Uterus (tissue), 4 donors: ENCODE data around the gene ZNF860. TPM values are rescaled to one million over a fixed set of nuclear protein-coding genes. Genes with fewer than 3 reads are reported as not detected.

Experiments
- DNase-seq, 2 donors: peaks; one replicate each; pipeline ENCODE4 v3.0.0-alpha.2; 2019 to 2020
- H3K27ac ChIP-seq, 2 donors: fragments of 200-600 bp; sonication (generic); 1 replicate in 1 of 2; 2 replicates in 1 of 2; pipeline ENCODE4 v1.5.1; 2016 to 2018
- H3K27me3 ChIP-seq, 2 donors: fragments of 200-600 bp; sonication (generic); one replicate each; pipeline ENCODE4 v1.5.1; 2018 to 2019; ENCODE audit warnings: control low read depth in 1 of 2
- H3K36me3 ChIP-seq, 2 donors: fragments of 200-600 bp; sonication (generic); one replicate each; pipeline ENCODE4 v1.5.1; 2019; ENCODE audit warnings: control low read depth in 1 of 2
- H3K4me1 ChIP-seq, 2 donors: fragments of 200-600 bp; sonication (generic); one replicate each; pipeline ENCODE4 v1.5.1; 2018 to 2019; ENCODE audit warnings: control low read depth in 1 of 2
- H3K4me3 ChIP-seq, 2 donors: fragments of 200-600 bp; sonication (generic); 1 replicate in 1 of 2; 2 replicates in 1 of 2; pipeline ENCODE4 v1.5.1; 2018 to 2019; ENCODE audit warnings: mild to moderate bottlenecking in 1 of 2
- H3K9me3 ChIP-seq, 2 donors: fragments of 200-600 bp; sonication (generic); one replicate each; pipeline ENCODE4 v1.5.1; 2019; ENCODE audit warnings: control low read depth in 1 of 2
- POLR2A ChIP-seq, 2 donors: fragments of 450-650 bp; IDR thresholded peaks; one replicate each; pipeline ENCODE4 v1.6.1; 2016; ENCODE audit warnings: antibody characterized with exemption in 2 of 2, mild to moderate bottlenecking in 1 of 2, moderate library complexity in 1 of 2
- intact Hi-C: fragments of 100-400 bp; cut with DNase I; formaldehyde crosslinking; loops from one replicate; pipeline ENCODE4 v1.15.1; 2023; ENCODE audit warnings: low total_unique reads
- total RNA-seq, 4 donors: library from RNA; depleted of rRNA in 3 of 4; stranded (reverse); fragments of >200 nt in 3 of 4; gene quantifications; one replicate each; pipeline versions ENCODE4 v1.1.0 to v1.2.4, GENCODE V29; 2014 to 2023
- TF ChIP-seq, protein P1 (sequence below), 4 experiments: fragments of 200-600 bp in 2 of 4; fragments of 450-650 bp in 2 of 4; sonication (generic) in 2 of 4; IDR thresholded peaks; one replicate each; pipeline ENCODE4 v1.5.1; 2016 to 2019; ENCODE audit warnings: antibody characterized with exemption in 4 of 4, mild to moderate bottlenecking in 2 of 4, moderate library complexity in 1 of 4
- donor health status: DM: yes; HTN: yes; CAD: no.

The ZNF860 gene
- total RNA-seq, 4 donors from 2014 or later, result 0.26 to 2.8 (median 1.5) TPM

DNA sequence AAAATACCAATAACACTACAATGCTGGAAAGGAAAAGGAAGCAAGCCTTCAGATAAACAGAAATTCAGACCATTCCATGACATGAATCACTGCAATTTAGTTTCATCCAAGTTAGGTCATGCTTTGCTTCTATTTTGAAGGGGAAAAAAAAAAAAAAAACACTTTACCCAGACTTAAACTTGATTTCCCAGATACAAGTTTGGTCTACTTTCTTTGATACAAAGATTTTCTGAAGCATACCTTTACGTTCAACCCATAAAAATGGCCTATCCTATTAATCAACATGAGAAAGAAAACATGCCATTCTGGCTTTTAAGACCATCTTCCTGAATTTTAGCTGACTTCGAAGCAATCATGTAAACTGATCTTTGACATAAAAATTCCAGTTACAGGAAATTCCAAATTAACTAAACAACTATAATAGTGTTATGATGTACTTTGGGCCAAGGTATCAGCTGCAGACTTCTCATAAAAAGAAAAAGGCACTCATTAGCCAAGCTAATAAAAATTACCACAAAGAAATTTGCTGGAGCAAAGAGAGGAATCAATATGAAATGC, 13.1 kb upstream of the ZNF860 start:
- Histone ChIP-seq H3K36me3 (no peaks in the 10 kb centered on the region), H3K27me3 (no peaks in the 10 kb centered on the region), H3K4me1 (peaks cover 9 to 19% of the 10 kb centered on the region in 2 donors), H3K27ac (peak overlapping the region; percentile 61 to 81), H3K4me3 (no peak overlapping the region), H3K9me3 (no peaks in the 10 kb centered on the region)
- TF ChIP-seq, protein P1, sequence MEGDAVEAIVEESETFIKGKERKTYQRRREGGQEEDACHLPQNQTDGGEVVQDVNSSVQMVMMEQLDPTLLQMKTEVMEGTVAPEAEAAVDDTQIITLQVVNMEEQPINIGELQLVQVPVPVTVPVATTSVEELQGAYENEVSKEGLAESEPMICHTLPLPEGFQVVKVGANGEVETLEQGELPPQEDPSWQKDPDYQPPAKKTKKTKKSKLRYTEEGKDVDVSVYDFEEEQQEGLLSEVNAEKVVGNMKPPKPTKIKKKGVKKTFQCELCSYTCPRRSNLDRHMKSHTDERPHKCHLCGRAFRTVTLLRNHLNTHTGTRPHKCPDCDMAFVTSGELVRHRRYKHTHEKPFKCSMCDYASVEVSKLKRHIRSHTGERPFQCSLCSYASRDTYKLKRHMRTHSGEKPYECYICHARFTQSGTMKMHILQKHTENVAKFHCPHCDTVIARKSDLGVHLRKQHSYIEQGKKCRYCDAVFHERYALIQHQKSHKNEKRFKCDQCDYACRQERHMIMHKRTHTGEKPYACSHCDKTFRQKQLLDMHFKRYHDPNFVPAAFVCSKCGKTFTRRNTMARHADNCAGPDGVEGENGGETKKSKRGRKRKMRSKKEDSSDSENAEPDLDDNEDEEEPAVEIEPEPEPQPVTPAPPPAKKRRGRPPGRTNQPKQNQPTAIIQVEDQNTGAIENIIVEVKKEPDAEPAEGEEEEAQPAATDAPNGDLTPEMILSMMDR (IDR thresholded peaks at IDR 0.05), result no peak
- TF ChIP-seq POLR2A (IDR thresholded peaks at IDR 0.05), result no peak
- intact Hi-C loops, result no loop called here
- no peak for DNase-seq

DNA sequence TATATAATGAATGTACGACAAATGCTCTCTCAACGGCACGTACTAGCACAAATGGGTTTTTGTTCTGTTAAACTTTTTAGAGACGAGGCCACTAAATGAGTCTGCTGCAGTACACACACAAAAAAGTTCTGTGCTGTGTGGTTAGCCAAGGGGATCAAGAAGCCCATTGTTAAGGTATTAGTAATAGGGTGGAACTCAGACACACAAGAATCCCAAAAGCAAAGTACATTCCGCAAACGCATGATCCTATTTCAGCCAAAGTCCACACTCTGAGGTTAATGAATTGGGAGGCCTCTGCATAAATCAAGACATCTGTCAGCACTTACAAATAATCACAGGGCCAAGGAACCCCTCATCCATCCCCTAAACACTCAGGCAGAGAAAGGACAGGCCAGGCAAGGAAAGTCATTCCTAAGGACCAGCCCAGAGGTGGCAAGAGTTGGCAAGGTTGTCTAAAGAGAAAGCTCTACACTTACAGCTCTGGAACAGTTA, 12.6 kb upstream of the ZNF860 start:
- peak overlapping the region; percentile 61 to 81 for H3K27ac ChIP-seq
- H3K9me3 ChIP-seq, result no peaks in the 10 kb centered on the region
- no peak overlapping the region for H3K4me3 ChIP-seq
- H3K27me3 ChIP-seq, result no peaks in the 10 kb centered on the region
- DNase-seq, result no peak
- intact Hi-C loops, result no loop called here
- H3K36me3 ChIP-seq, result no peaks in the 10 kb centered on the region
- peaks cover 9 to 19% of the 10 kb centered on the region in 2 donors for H3K4me1 ChIP-seq
- TF ChIP-seq POLR2A (IDR thresholded peaks at IDR 0.05), result no peak
- TF ChIP-seq, protein P1 (IDR thresholded peaks at IDR 0.05), result no peak

DNA sequence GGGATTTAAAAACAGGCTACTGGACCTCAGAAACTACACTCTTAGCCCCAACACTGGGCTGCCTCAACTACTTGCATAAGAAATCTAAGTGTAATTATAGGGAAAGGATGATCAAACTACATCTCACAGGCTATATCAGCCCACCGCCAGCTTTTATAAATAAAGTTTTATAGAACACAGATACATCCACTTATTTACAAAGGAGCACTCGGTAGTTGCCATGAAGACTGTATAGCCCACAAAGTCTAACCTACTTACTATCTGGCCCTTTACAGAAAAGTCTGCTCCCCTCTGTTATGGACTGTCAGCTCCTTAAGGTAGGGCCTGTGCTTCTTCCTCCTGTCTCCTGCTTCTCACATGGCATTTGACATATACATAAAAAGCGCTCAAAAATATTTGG, 9.9 kb upstream of the ZNF860 start:
- Histone ChIP-seq H3K4me3 (no peak overlapping the region), H3K27me3 (no peaks in the 10 kb centered on the region), H3K27ac (no peak overlapping the region), H3K4me1 (peaks cover 9 to 19% of the 10 kb centered on the region in 2 donors), H3K9me3 (no peaks in the 10 kb centered on the region), H3K36me3 (no peaks in the 10 kb centered on the region)
- DNase-seq, result no peak
- no peak for TF ChIP-seq POLR2A (IDR thresholded peaks at IDR 0.05)
- TF ChIP-seq, protein P1 (IDR thresholded peaks at IDR 0.05), result no peak
- intact Hi-C loops, result no loop called here

DNA sequence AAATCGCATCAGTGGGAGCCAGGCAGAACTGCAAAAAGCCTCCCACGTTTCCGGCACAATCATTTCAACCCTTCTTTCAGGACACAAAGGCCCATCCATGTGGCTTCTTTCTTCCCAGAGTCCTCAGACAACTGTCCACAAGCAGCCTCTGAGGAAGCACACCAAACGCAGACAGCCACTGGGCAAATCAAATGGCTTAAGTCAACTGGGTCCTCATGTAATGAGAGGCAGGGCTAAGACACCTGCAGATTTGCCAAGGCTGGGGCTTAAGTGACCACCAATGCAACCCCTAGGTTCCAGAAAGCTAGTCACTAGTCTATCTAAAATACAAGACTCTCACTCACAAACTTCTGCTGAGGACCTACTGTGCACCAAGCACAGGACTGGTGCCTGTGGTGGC, 8.5 kb upstream of the ZNF860 start:
- Histone ChIP-seq H3K4me3 (no peak overlapping the region), H3K27me3 (no peaks in the 10 kb centered on the region), H3K4me1 (peaks cover 4 to 11% of the 10 kb centered on the region in 2 donors), H3K27ac (peak overlapping the region in 1 of 2 donors; percentile 31), H3K9me3 (no peaks in the 10 kb centered on the region), H3K36me3 (no peaks in the 10 kb centered on the region)
- intact Hi-C loops, result no loop called here
- TF ChIP-seq, protein P1 (IDR thresholded peaks at IDR 0.05), result no peak
- TF ChIP-seq POLR2A (IDR thresholded peaks at IDR 0.05), result no peak
- no peak for DNase-seq

DNA sequence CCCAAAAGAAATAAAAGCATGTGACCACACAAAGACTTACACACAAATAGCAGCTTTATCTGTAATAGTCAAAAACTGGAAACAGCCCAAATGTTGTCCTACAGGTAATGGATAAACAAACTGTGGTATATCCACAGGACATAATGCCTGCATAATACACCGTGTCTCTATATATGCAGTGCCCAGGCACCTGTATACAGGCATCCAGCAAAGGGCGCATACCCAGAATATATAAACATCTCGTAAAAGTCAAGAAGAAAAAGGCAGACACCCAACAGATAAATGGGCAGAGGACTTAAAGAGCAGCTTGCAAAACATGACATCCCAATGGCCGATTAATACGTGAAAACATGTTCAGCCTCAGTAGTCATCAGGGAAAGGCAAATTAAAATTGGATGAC, 7.7 kb upstream of the ZNF860 start:
- intact Hi-C loops, result no loop called here
- peaks cover 4% of the 10 kb centered on the region in 2 donors for H3K4me1 ChIP-seq
- H3K9me3 ChIP-seq, result no peaks in the 10 kb centered on the region
- H3K27ac ChIP-seq, result no peak overlapping the region
- H3K27me3 ChIP-seq, result no peaks in the 10 kb centered on the region
- no peak for TF ChIP-seq POLR2A (IDR thresholded peaks at IDR 0.05)
- TF ChIP-seq, protein P1 (IDR thresholded peaks at IDR 0.05), result no peak
- no peak overlapping the region for H3K4me3 ChIP-seq
- H3K36me3 ChIP-seq, result no peaks in the 10 kb centered on the region
- DNase-seq, result no peak
